ENCODE data around the gene STARD9.
"Not testable (repeated sequence)": the region's sequence is repeated elsewhere in the genome, so short reads cannot be mapped to it uniquely, and the experiment has no call there.

The STARD9 gene

DNA sequence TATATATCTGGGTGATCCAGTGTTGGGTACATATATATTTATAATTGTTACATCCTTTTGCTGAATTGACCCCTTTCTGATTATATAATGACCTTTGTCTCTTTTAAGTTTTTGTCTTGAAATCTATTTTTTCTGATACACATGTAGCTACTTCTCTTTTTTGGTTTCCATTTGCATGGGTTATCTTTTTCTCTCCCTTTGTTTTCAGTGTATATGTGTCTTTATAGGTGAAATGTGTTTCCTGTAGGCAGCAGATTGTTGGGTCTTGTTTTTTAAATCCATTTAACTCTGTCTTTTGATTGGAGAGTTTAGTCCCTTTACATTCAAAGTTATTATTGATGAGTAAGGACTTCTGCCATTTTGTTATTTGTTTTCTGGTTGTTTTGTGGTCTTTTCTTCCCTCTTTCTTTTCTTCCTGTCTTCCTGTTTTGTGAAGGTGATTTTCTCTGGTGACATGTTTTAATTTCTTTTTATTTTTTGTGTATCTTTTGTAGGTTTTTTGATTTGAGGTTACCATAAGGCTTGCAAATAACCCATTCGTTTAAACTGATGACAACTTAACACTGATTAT lies 56.8 kb downstream of the STARD9 start:
- no peak for DNase-seq

DNA sequence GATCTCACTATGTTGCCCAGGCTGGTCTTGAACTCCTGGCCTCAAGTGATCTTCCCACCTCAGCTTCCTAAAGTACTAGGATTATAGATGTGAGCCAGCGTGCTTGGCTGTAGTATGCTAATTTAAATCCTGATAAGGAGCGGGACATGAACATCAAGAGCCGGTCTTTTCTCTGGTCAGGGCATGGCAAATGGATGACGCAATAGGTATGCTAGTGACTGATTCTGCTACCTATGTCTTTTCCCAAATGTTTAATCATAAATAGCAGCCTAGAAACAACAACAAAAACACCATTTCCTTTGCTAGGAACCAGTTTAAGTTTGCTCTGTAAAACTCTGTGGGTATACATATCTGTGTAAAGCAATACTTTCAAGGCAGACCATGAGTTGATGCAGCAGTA lies 64.7 kb downstream of the STARD9 start:
- DNase-seq = no peak

DNA sequence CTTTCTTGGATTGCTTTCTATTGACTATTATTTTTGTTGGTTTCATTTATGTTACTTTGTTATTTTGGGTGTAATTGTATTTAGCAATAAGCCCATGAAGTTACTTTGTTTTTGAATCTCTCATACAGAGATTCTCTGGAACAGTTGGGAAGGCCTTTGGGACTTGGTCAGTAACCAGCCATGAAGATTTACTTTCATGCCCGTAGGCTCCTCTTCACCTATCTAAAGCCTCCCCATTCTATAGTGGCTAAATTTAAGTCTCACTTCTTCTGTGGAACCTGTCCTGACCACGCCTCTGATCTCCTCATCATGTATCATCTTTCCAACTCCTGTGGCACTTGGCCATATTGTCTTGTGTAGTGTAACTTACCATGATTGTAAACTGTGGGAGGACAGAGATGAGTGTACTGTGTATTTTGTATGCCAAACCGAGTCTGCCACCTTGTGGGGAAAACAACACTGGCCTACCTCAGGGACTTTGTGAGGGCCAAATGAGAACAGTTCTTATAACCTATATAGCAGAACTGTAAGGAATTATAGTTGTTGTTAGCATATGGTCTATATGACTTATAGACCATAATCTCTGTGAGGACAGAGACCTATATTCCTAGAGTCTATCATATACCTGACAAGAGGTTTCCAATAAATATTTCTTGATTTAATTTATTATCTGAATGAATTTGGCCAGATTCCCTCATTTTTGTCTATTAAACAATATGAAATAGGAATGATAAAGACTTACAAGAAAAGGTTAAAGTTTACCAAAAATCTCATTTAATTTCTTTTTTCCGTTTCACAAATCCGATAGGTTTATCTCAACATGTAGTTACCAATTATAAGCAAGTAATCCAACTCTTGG lies 75.0 kb downstream of the STARD9 start:
- peak; percentile 4 to 46 for DNase-seq

DNA sequence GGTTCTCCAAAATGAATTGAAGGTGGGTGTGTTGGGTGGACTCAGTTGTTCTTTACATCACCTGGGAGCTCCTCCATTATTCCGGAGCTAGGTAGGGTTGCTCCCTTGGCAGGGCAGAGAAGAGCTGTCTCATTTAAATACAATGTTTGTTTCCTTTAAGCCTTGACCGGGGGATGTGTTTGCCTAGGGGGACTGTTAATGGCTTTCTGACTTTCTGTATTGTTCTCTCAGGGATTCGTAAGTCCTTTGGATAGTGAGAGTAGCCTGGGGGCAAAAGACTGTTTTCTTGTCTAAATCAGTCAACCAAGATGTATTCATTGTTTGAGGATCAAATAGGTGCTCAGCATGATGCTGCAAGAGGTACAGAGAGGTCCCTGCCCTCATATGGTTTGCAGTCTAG lies 90.4 kb downstream of the STARD9 start:
- DNase-seq = no peak

DNA sequence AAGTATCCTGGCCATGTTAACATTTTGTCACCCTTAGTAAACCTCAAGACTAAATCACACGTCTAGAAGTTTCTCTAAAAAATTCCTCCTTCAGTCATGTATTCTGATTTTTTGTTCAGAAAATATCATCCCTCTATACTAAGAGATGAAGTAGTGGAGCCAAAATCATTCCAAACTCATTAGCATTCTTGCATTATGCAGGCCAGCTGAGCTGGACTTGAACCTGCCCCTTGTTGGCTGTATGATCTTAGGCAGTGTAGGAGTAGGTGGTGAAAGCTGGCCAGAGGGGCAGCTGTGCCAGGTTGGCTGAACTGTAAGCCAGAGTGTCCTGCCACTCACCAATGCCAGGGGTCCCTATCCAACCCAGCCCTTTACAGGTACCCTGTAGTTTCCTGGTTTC lies 92.4 kb downstream of the STARD9 start:
- no peak for DNase-seq

DNA sequence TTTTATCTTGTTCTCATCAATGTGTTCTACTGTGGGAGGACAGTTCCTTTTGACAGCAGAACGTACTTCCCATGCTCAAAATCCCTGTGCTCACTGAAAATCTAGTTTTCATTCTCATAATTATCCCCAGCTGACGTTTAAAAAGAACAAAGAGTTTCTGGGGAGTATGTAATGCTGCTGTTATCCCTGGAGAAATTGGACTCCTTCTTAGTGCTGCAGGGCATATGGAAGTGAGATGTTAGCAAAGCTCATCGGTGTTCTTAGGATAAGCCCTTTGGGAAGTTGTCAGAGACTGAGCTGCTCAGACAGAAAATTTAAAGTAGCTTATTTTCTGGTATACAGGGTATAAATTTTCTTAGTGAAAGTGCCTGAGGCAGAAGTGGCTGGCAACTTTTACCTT lies 95.0 kb downstream of the STARD9 start:
- DNase-seq = no peak

DNA sequence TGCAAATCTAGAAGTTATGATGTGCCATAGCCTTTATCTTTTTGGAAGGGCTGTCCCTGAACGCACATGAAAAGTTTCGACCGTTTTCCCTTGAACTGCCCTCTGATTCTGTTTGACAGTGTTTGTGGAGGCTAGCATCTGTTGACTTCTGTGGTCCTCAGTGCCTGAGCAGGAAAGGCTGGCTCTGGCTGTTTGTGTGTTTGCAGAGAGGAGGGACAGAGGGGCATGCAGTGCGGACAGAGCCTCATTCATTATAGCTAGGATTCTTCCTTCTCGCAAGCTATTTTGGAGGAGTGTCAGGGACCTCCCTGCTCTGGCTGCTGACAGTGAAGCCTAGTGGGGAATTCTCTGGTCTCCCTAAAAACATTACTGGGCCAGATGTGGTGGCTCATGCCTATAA lies 97.0 kb downstream of the STARD9 start:
- DNase-seq = no peak

DNA sequence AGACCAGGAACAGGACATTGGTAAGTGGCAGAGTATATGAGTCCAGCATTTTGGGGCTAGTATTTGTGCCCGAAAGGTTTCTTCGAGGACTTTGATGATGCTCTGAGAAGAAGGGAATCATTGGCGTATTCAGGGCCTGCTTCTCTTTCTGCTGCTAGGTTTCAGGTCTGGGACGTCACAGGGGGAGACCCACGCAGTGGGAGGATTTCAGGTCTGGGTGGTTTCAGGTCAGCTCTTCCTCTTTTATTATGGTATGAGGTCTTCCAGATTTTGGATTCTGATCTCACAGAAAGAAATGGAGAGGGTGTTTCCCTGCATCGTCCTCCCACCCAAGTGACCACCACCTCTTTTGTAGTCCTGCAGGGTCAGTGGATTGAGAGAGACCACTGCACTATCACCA lies 99.1 kb downstream of the STARD9 start:
- no peak for DNase-seq

DNA sequence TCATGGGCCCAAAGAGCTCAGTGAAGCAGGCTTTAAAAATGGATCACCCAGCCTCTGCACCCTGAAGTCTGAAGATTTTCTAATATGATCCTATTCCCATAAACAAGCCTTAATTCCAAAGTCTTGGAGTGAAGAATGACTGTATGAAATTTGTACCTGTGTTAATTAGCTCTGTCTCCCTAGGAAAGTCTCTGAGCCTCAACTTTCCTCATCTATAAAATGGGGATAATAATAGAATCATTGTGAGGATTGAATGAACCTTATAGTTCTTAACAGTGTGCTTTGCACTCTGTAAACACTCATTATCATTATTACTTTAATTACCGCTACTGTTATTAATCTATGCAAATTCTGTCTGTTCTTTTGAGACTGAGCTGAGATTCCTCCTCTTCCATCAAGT lies 99.6 kb downstream of the STARD9 start:
- no peak for DNase-seq

DNA sequence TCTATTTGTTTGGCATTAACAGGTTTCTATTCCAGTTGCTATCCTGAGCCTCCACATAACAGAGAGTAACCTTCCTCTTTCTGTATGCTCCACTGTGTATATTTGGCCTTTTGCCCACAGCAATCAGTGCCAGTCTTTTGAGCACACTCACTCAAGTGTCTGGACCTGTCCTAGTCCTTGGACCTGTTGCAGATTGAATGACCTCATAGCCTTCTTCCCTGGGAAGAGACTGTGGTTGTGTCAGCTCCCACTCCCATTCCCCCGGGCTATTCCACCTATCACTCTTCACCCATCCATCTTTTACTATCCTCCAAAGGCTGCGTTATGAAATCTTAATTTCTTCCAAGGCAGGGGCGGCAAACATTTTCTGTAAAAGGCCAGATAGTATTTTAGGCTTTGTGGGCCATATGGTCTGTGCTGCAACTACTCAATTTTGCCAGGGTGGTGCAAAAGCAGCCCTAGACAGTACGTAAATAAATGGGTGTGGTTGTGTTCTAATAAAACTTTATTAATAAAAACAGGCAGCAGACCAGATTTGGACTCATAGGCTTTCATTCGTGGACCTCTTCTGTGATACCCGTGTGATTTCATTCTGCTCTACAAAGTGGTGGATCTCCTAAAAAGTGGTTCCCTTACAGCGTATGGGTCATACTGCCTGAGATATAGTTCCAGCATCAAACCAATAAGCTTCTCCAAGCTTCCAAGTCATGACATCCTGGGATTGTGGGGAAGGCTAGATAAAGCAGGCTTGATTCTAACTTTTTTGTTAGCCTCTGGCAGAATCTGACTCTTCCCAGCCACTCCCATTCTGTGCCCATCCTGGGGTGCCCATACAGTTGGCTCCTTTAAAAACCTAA lies 104.1 kb downstream of the STARD9 start:
- no peak for DNase-seq

DNA sequence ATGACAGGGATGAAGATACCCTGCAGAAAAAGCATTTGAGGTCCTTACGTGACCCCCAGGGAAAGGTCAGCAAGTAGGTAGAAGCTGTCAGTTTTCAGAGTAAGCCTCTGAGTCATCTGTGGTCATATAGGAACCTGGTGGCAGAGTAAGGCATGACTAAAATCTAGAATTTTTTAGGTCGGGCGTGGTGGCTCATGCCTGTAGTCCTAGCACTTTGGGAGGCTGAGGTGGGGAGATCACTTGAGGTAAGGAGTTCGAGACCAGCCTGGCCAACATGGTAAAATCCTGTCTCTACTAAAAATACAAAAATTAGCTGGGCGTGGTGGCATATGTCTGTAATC lies 104.7 kb downstream of the STARD9 start:
- not testable (repeated sequence) for DNase-seq

DNA sequence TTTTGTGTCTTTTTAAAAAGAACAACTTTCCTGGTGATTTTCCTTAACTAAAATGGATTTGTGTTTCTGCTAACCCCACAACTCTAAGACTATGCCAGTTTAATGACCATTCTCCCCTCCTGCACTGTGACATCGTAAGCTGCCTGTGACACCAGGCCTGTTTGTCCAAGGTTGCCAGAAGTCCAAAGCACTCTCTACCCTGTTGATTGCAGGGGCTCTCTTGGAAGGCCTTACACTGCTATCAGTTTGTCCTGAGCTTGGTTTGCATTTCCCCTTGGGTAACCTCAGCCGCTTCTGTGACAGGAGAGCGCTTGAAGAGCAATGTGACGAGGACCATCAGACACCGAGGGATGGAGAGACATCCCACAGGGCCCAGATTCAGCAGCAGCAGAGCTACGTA lies 105.7 kb downstream of the STARD9 start:
- no peak for DNase-seq

DNA sequence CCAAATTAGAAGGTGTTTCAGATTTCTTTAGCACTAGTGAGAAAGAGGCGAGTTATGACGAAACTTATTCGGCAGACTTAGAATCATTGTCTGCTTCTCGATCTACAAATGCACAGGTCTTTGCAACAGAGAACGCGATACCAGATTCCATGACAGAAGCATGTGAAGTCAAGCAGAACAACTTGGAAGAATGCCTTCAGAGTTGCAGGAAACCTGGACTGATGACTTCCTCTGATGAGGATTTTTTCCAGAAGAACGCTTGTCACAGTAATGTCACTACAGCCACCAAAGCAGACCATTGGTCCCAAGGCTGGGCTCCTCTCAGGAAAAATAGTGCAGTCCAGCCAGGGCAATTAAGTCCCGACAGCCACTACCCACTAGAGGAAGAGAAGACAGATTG lies 110.9 kb downstream of the STARD9 start:
- DNase-seq = no peak

DNA sequence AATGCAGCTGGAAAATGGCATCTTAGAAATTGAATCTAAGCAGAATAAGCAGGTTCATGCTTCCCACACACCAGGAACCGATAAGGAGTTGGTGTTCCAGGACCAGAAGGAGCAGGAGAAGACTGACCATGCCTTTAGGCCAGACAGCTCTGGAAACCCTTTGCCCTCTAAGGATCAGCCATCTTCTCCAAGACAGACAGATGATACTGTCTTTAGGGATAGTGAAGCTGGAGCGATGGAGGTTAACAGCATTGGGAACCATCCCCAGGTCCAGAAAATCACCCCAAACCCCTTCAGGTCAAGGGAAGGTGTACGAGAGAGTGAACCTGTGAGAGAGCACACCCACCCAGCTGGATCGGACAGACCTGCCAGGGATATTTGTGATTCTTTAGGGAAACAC lies 112.3 kb downstream of the STARD9 start:
- DNase-seq = no peak

DNA sequence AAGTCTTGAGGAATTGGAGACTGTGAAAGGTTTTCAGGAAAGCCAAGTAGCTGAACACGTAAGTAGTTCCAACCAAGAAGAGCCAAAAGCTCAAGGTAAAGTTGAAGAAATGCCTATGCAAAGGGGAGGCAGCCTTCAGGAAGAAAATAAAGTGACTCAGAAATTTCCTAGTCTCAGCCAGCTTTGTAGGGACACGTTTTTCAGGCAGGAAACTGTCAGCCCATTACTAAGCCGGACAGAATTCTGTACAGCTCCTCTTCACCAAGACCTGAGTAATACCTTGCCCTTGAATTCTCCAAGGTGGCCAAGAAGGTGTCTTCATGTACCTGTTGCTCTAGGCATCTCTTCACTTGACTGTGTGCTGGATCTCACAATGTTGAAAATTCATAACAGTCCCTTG lies 112.9 kb downstream of the STARD9 start:
- DNase-seq = no peak

DNA sequence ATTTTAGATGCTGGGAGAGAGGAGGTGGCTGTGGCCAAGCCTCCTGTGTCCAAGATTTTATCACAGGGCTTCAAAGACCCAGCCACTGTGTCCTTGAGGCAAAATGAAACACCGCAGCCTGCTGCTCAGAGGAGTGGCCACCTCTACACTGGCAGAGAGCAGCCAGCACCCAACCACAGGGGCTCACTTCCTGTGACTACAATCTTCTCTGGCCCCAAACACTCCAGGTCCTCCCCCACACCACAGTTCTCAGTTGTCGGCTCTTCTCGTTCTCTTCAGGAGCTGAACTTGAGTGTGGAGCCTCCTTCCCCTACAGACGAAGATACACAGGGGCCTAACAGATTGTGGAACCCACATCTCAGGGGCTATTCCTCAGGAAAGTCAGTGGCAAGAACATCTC lies 115.9 kb downstream of the STARD9 start:
- DNase-seq = no peak

DNA sequence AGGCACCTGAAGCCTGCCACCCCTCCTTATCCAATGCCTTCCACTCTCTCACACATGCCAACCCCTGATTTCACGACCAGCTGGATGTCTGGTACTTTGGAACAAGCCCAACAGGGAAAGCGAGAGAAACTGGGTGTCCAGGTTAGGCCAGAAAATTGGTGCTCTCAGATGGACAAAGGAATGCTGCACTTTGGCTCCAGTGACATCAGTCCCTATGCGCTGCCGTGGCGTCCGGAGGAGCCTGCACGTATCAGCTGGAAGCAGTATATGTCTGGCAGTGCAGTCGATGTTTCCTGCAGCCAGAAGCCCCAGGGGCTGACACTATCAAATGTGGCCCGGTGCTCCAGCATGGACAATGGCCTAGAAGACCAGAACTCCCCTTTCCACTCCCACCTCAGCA lies 116.4 kb downstream of the STARD9 start:
- no peak for DNase-seq

DNA sequence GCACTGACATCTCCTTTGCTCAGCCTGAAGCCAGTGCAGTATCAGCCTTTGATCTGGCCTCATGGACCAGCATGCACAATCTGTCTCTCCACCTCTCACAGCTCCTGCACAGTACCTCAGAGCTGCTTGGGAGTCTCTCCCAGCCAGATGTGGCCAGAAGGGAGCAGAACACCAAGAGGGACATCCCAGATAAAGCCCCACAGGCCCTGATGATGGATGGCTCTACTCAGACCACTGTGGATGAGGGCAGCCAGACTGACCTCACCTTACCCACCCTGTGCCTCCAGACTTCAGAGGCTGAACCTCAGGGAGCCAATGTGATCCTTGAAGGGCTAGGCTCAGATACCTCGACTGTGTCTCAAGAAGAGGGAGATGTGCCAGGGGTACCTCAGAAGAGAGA lies 117.1 kb downstream of the STARD9 start:
- DNase-seq = no peak

DNA sequence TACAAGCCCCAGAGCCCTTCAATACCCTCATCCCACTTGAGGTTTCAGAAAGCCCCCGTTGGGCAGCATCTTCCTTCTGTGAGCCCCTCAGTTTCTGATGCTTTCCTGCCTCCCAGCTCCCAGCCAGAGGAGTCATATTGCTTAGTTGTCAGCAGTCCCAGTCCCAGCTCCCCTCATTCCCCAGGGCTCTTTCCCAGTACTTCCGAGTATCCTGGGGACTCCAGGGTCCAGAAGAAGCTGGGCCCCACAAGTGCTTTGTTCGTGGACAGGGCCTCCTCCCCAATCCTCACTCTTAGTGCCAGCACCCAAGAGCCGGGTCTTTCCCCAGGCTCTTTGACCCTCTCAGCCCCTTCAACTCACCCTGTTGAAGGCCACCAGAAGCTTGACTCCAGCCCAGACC lies 117.6 kb downstream of the STARD9 start:
- no peak for DNase-seq

DNA sequence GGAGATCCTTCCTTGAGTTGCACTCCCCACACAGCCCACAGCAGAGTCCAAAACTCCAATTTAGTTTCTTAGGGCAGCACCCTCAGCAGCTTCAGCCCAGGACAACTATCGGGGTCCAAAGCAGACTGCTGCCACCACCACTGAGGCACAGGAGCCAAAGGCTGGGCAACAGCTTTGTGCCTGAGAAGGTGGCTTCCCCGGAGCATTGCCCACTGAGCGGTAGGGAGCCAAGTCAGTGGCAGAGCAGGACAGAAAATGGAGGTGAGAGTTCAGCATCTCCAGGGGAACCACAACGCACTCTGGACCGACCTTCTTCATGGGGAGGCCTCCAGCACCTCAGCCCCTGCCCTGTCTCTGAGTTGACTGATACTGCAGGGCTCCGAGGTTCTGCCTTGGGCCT lies 118.1 kb downstream of the STARD9 start:
- no peak for DNase-seq

DNA sequence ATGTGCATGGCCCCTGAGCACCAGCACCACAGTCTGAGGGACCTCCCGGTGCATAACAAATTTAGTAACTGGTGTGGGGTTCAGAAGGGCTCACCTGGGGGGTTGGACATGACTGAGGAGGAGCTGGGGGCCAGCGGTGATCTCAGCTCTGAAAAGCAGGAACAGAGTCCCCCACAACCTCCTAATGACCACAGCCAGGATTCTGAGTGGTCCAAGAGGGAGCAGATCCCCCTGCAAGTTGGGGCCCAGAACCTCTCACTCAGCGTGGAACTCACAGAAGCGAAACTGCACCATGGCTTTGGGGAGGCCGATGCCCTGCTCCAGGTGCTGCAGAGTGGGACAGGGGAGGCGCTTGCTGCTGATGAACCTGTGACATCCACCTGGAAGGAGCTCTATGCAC lies 118.5 kb downstream of the STARD9 start:
- DNase-seq = no peak

DNA sequence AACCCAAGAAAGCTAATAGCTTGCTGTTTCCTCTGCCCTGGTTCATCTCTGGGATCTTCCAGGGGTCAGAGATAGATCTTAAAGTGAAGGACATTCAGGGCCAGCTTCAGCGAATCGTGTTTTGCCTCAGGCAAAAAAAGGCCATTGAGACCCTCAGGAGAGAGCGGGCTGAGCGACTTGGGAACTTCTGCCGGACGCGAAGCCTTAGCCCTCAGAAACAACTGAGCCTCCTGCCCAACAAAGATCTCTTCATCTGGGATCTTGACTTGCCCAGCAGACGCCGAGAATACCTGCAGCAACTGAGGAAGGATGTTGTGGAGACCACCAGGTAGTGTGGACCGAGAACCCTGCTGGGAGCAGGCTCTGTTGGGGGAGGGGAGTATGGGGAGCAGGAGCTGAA lies 119.0 kb downstream of the STARD9 start:
- DNase-seq = no peak

DNA sequence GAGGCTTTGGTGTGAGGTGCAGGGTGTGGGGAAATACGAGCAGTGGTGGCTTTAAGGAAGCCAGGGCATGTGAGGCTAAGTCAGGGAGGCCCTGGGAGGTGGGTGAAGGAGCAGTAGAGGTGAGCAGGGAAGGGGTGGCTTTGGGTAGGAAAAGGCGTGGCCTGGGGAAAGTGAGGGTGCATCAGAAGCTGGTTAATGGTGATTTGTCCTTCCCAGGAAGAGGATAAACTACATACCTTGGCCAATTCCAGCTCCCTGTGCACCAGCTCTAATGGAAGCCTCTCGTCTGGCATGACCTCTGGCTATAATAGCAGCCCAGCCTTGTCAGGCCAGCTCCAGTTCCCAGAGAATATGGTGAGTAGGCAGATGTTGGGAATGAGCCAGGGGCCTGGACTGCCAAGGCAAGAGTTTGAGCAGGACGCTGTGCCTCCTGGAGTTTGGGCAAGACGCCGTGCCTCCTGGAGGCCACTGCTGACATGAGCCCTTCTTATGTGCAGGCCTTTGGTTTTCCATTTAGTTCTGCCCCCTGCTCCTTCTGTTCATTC lies 120.2 kb downstream of the STARD9 start:
- DNase-seq = no peak

DNA sequence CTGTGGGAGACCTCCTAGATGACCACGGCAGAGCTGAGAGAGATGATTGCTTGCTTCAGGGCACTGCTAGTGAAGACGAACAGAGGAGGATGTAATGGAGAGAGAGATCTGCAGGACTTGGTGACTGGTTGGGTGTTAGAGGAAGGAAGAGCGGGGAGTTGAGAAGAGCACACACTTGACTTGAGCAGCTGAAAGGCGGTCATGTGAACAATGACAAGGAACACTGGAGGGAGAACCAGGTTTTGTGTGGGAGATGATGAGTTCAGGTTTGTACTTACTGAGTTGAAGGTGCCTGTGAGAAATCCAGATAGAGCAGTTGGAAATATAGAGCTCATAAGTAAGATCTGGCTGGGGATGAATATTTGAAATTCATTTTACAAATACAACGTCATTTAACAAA lies 121.2 kb downstream of the STARD9 start:
- no peak for DNase-seq

Measured in NCI-H446 (cell line).